BJ (cell line): Measurements from ENCODE around the gene XKR7. TPM values are rescaled to one million over a fixed set of nuclear protein-coding genes. Genes with fewer than 3 reads are reported as not detected.

ENCODE experiments used
- CTCF ChIA-PET: fragments of 350-600 bp; formaldehyde crosslinking; extraction: SDS; loops from one replicate; lab custom pipeline; 2021; ENCODE audit warnings: antibody characterized with exemption, inconsistent platforms; lab: Yijun Ruan, JAX
- POLR2A ChIA-PET: fragments of 300-600 bp; sonication (Branson Sonifier 250); formaldehyde crosslinking; extraction: SDS; loops from one replicate; lab custom pipeline; 2021; ENCODE audit warnings: antibody characterized with exemption; lab: Charles Lee
- DNase-seq: peaks from one replicate; pipeline ENCODE4 v3.0.0-alpha.2; 2011; ENCODE audit warnings: low read depth
- H3K27me3 ChIP-seq: 2 replicates; pipeline ENCODE4 v1.6.0; 2011; ENCODE audit warnings: low read length; ENCODE audit not compliant: control insufficient read depth, insufficient read depth
- H3K36me3 ChIP-seq: 2 replicates; pipeline ENCODE4 v1.5.1; 2011; ENCODE audit warnings: low read length; ENCODE audit not compliant: control insufficient read depth, insufficient read depth
- H3K4me3 ChIP-seq: 2 replicates; pipeline ENCODE4 v1.5.1; 2011; ENCODE audit warnings: low read depth, mild to moderate bottlenecking, control low read depth, low read length
- CTCF ChIP-seq: IDR thresholded peaks from 2 replicates; pipeline ENCODE4 v1.5.1; 2011; ENCODE audit warnings: low read depth, mild to moderate bottlenecking, control low read depth, inconsistent platforms, low read length, moderate library complexity; ENCODE audit not compliant: insufficient read depth
- polyA plus RNA-seq: library from polyadenylated mRNA; depleted of rRNA; stranded (reverse); fragments of >200 nt; gene quantifications from 2 replicates; pipeline ENCODE4 v1.2.3, GENCODE V29; 2011

Gene XKR7
- polyA plus RNA-seq, 1 experiment = 0.01 TPM

DNA sequence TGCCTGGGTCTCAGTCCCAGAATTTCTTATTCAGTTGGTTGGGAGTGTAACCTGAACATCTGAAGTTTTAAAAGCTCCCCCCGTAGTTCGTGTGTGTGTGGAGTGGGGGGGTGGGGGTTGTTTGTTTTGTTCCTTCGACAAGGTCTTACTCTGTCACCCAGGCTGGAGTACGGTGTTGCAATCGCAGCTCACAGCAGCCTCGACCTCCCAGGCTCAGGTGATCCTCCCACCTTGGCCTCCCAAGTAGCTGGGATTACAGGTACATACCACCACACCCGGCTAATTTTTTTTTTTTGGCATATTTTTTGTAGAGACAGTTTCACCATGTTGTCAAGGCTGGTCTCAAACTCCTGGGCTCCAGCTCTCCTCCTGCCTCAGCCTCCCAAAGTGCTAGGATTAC is 45.4 kb downstream of the XKR7 start:
- Histone ChIP-seq H3K27me3 (peaks cover 23% of the 10 kb centered on the region), H3K4me3 (no peak overlapping the region), H3K36me3 (no peaks in the 10 kb centered on the region)
- ChIA-PET CTCF (interaction anchor here (1.1 to 2.8 kb wide), 2 partner anchors 12 to 22 kb away, joined by 3 to 9 read pairs; no protein-coding TSS in a partner anchor), POLR2A (no interaction called here)
- TF ChIP-seq CTCF = no peak
- no peak for DNase-seq

GRCh38 chr20:32017711-32018251 is 49.8 kb downstream of the XKR7 start:
- Histone ChIP-seq H3K36me3 (no peaks in the 10 kb centered on the region), H3K27me3 (peaks cover 32% of the 10 kb centered on the region), H3K4me3 (no peak overlapping the region)
- DNase-seq = no peak
- ChIA-PET POLR2A (no interaction called here), CTCF (interaction anchor here (0.9 to 2.4 kb wide), 5 partner anchors 10 to 165 kb away, joined by 3 to 18 read pairs (median 3); no protein-coding TSS in a partner anchor)
- no peak for TF ChIP-seq CTCF

DNA sequence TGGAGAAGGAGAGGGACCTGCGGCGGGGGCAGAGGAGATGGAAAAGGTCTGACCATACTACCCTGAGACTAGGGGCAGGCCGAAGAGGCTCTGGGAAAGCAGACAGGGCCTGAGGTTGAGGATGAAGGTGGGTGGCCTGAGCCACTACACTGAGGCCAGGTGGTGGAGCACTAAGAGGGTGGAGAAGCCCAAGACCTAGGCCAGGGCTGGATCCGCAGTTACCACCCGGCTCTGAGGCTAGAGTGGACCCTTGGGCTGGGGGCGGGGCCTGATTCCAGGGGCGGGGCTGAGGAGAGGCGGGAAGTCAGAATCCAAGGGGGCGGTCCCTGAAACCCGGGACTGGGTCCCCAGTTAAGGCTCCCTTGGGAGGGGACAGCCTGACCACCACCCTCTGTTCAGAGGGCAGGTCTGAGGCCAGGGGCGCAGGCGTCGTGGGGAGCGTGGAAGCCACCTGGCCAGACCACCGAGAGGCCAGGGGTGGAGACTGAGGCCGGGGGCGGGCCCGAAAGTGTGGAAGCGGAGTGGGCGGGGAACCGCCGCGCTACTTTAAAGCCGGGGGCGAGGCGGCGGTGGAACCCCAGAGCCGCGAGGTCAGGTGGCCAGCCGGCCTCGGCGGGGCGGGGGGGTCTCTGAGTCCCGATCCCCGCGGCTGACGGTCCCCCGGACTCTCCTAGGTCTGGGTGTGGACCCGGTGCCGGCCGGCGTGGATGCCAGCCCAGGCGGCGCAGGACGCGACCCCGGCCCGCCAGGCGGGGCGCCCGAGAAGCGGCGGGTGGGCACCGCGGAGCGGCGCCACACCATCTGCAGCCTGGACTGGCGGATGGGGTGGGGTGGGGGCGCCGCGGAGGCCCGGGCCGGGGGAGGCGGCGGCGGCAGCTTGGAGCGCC is 50.6 kb downstream of the XKR7 start:
- peak overlapping the region; percentile 28 for H3K4me3 ChIP-seq
- peaks cover 32% of the 10 kb centered on the region for H3K27me3 ChIP-seq
- no peak for TF ChIP-seq CTCF
- H3K36me3 ChIP-seq = no peaks in the 10 kb centered on the region
- ChIA-PET CTCF (interaction anchor here (0.7 to 5.2 kb wide), 6 partner anchors 11 to 252 kb away, joined by 3 to 40 read pairs (median 8); no protein-coding TSS in a partner anchor), POLR2A (no interaction called here)
- DNase-seq = no peak

DNA sequence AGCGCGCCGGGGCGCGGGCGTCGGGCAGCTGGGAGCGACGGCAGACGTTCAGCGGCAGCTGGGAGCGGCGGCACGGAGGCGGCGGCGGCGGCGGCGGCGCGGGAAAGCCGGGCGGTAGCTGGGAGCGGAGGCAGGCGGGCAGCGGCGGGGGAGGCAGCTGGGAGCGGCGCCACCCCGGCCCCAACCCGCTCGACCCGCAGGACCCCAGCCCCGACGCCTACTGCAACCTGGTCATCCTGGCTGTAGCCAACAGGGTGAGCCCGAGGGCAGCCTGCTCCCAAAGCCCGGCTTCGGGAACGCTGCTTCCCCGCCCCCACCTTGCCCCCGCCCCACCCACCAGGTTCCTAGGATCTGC is 51.2 kb downstream of the XKR7 start:
- DNase-seq = no peak
- peak; percentile 15; the same call in 1 of the 2 replicates for TF ChIP-seq CTCF
- Histone ChIP-seq H3K36me3 (no peaks in the 10 kb centered on the region), H3K4me3 (no peak overlapping the region), H3K27me3 (peaks cover 34% of the 10 kb centered on the region)
- ChIA-PET CTCF (interaction anchor here (0.7 to 5.2 kb wide), 4 partner anchors 12 to 253 kb away, joined by 3 to 40 read pairs (median 8); no protein-coding TSS in a partner anchor), POLR2A (no interaction called here)
